Fibroblast of lung (primary cell): ENCODE results near the gene HPGD. TPM values are rescaled to one million over a fixed set of nuclear protein-coding genes. Genes with fewer than 3 reads are reported as not detected.

ENCODE experiments used
- DNase-seq, 2 donors: peaks; one replicate each; pipeline versions ENCODE4 v3.0.0 to v3.0.0-alpha.2; 2010; ENCODE audit warnings: low read depth in 2 of 2
- H2AFZ ChIP-seq: 2 replicates; pipeline ENCODE4 v1.5.1; 2012; ENCODE audit warnings: low read length, control low read depth, inconsistent platforms
- H3K27ac ChIP-seq: 2 replicates; pipeline ENCODE4 v1.5.1; 2011; ENCODE audit warnings: low read length, control low read depth; ENCODE audit not compliant: insufficient read depth
- H3K27me3 ChIP-seq: 2 replicates; pipeline ENCODE4 v1.5.1; 2011; ENCODE audit warnings: mild to moderate bottlenecking, low read length; ENCODE audit not compliant: control insufficient read depth, insufficient read depth
- H3K36me3 ChIP-seq: 2 replicates; pipeline ENCODE4 v1.5.1; 2011; ENCODE audit warnings: low read length; ENCODE audit not compliant: control insufficient read depth, insufficient read depth
- H3K4me1 ChIP-seq: 2 replicates; pipeline ENCODE4 v1.5.1; 2011; ENCODE audit warnings: low read length; ENCODE audit not compliant: control insufficient read depth, insufficient read depth; ENCODE audit errors: extremely low read depth
- H3K4me2 ChIP-seq: 2 replicates; pipeline ENCODE4 v1.5.1; 2011; ENCODE audit warnings: low read length, control low read depth; ENCODE audit not compliant: insufficient read depth; ENCODE audit errors: extremely low read depth
- H3K4me3 ChIP-seq, 4 experiments: fragments of 200-600 bp in 1 of 4; sonication (generic) in 1 of 4; replicated peaks in 1 of 4; 2 replicates each; pipeline ENCODE4 v1.5.1; 2011 to 2016; ENCODE audit warnings: low read length in 4 of 4, low read depth in 3 of 4, mild to moderate bottlenecking in 3 of 4, control low read depth in 2 of 4, inconsistent platforms in 1 of 4, mixed read lengths in 1 of 4; ENCODE audit not compliant: insufficient read depth in 1 of 4; ENCODE audit errors: control extremely low read depth in 1 of 4
- H3K79me2 ChIP-seq: 2 replicates; pipeline ENCODE4 v1.5.1; 2012; ENCODE audit warnings: mild to moderate bottlenecking, low read length, inconsistent platforms; ENCODE audit not compliant: control insufficient read depth, insufficient read depth
- H3K9ac ChIP-seq: 2 replicates; pipeline ENCODE4 v1.5.1; 2011; ENCODE audit warnings: mild to moderate bottlenecking, low read length, control low read depth; ENCODE audit not compliant: insufficient read depth
- H3K9me3 ChIP-seq: 2 replicates; pipeline ENCODE4 v1.5.1; 2012; ENCODE audit warnings: low read depth, low read length; ENCODE audit not compliant: control insufficient read depth, insufficient read depth
- H4K20me1 ChIP-seq: 2 replicates; pipeline ENCODE4 v1.5.1; 2011; ENCODE audit warnings: low read length; ENCODE audit not compliant: control insufficient read depth, insufficient read depth; ENCODE audit errors: extremely low read depth
- EZH2 ChIP-seq: IDR thresholded peaks from 2 replicates; pipeline ENCODE4 v1.5.1; 2012; ENCODE audit warnings: low read length, control low read depth, mild to moderate bottlenecking; ENCODE audit errors: missing control alignments
- polyA plus RNA-seq, 2 donors: library from polyadenylated mRNA; depleted of rRNA in 1 of 2; stranded (reverse) in 1 of 2; unstranded in 1 of 2; fragments of >200 nt; gene quantifications; 2 replicates each; pipeline ENCODE4 v1.2.1, GENCODE V29; 2011 to 2012; ENCODE audit warnings: missing spikeins in 1 of 2
- total RNA-seq: library from RNA; depleted of rRNA; stranded (reverse); fragments of >200 nt; gene quantifications from 2 replicates; pipeline ENCODE4 v1.2.1, GENCODE V29; 2014
- TF ChIP-seq, protein P1 (sequence below), 2 donors: IDR thresholded peaks in 1 of 2; conservative IDR thresholded peaks in 1 of 2; 1 replicate in 1 of 2; 2 replicates in 1 of 2; pipeline ENCODE4 v1.5.1; 2011 to 2012; ENCODE audit warnings: low read length in 2 of 2, control low read depth in 1 of 2, inconsistent platforms in 1 of 2, low read depth in 1 of 2, mild to moderate bottlenecking in 1 of 2

HPGD gene
- total and polyA plus RNA-seq, 2 donors (not counting 1 experiment from before 2014, with no cell fraction given): 0.16 to 0.17 TPM

GRCh38 chr4:174528226-174528625 is 5.9 kb upstream of the HPGD start:
- TF ChIP-seq, protein P1, sequence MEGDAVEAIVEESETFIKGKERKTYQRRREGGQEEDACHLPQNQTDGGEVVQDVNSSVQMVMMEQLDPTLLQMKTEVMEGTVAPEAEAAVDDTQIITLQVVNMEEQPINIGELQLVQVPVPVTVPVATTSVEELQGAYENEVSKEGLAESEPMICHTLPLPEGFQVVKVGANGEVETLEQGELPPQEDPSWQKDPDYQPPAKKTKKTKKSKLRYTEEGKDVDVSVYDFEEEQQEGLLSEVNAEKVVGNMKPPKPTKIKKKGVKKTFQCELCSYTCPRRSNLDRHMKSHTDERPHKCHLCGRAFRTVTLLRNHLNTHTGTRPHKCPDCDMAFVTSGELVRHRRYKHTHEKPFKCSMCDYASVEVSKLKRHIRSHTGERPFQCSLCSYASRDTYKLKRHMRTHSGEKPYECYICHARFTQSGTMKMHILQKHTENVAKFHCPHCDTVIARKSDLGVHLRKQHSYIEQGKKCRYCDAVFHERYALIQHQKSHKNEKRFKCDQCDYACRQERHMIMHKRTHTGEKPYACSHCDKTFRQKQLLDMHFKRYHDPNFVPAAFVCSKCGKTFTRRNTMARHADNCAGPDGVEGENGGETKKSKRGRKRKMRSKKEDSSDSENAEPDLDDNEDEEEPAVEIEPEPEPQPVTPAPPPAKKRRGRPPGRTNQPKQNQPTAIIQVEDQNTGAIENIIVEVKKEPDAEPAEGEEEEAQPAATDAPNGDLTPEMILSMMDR (conservative IDR thresholded peaks at IDR 0.05 in 1 of 2, IDR thresholded peaks at IDR 0.05 in 1 of 2; ENCODE audit: low read depth in 1 of 2, low read length in 2 of 2): no peak
- Histone ChIP-seq H3K79me2 (no peaks in the 10 kb centered on the region), H3K36me3 (no peaks in the 10 kb centered on the region), H3K4me3 (no peak overlapping the region), H2AFZ (no peak overlapping the region), H3K27me3 (no peaks in the 10 kb centered on the region), H3K27ac (no peak overlapping the region), H3K9me3 (no peaks in the 10 kb centered on the region), H3K4me2 (no peak overlapping the region), H3K9ac (no peak overlapping the region), H3K4me1 (no peaks in the 10 kb centered on the region), H4K20me1 (no peaks in the 10 kb centered on the region)
- DNase-seq: no peak

- Histone ChIP-seq H3K79me2 (no peaks in the 10 kb centered on the region), H4K20me1 (no peaks in the 10 kb centered on the region)
Measured at GRCh38 chr4:174526731-174527130, 4.4 kb upstream of the HPGD start.

GRCh38 chr4:174524242-174524641 is 2.0 kb upstream of the HPGD start:
- Histone ChIP-seq H3K27me3 (peaks cover 7% of the 10 kb centered on the region), H3K79me2 (no peaks in the 10 kb centered on the region)
- DNase-seq: no peak

More at GRCh38 chr4:174526731-174527130, 4.4 kb upstream of the HPGD start:
- TF ChIP-seq, protein P1 (conservative IDR thresholded peaks at IDR 0.05 in 1 of 2, IDR thresholded peaks at IDR 0.05 in 1 of 2; ENCODE audit: low read depth in 1 of 2, low read length in 2 of 2): no peak
- TF ChIP-seq EZH2: no peak
- no peak for DNase-seq
- no peak overlapping the region for H3K4me2 ChIP-seq
- no peaks in the 10 kb centered on the region for H3K4me1 ChIP-seq
- peaks cover 7% of the 10 kb centered on the region for H3K27me3 ChIP-seq
- no peak overlapping the region for H2AFZ ChIP-seq
- no peaks in the 10 kb centered on the region for H3K9me3 ChIP-seq
- no peak overlapping the region for H3K4me3 ChIP-seq
- no peaks in the 10 kb centered on the region for H3K36me3 ChIP-seq
- H3K9ac ChIP-seq: no peak overlapping the region
- no peak overlapping the region for H3K27ac ChIP-seq

More at GRCh38 chr4:174524242-174524641, 2.0 kb upstream of the HPGD start:
- Histone ChIP-seq H3K4me1 (no peaks in the 10 kb centered on the region), H3K27ac (no peak overlapping the region), H3K36me3 (no peaks in the 10 kb centered on the region), H3K4me2 (no peak overlapping the region), H4K20me1 (no peaks in the 10 kb centered on the region), H3K9ac (no peak overlapping the region), H3K9me3 (no peaks in the 10 kb centered on the region), H3K4me3 (no peak overlapping the region), H2AFZ (no peak overlapping the region)
- TF ChIP-seq, protein P1 (conservative IDR thresholded peaks at IDR 0.05 in 1 of 2, IDR thresholded peaks at IDR 0.05 in 1 of 2; ENCODE audit: low read depth in 1 of 2, low read length in 2 of 2): no peak
- TF ChIP-seq EZH2: no peak
